Measurements from ENCODE around the gene GBA2.

GBA2 gene

DNA sequence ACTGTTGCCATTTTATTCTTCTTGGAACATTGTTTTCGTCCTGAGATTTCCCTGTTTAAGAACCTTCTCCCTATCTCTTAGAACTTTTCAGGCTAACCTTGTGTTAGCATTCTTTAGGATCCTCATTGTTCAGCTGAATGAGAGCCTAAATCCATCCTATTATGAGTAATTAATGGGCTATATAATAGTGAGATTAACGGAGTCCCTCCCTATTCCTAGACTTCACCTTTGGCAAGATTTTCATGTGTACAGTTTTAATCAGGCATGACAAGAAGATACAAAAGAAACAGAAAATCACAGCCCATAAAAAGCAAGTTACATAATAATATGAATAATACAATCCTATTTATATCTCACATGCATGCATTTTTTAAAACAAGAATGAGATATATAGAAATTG lies 14.2 kb upstream of the GBA2 start:
- Histone ChIP-seq H3K4me3 (ENCODE audit: low read length) (no peak overlapping the region), H3K36me3 (ENCODE audit: control insufficient read depth, insufficient read depth, low read length, severe bottlenecking) (no peaks in the 10 kb centered on the region), H3K27me3 (replicated peaks; ENCODE audit: control insufficient read depth, insufficient read depth, low read length) (no peaks in the 10 kb centered on the region), H3K9me3 (ENCODE audit: control insufficient read depth, low read length) (no peaks in the 10 kb centered on the region), H3K4me1 (ENCODE audit: control insufficient read depth, insufficient read depth, low read length) (peaks cover 11% of the 10 kb centered on the region), H3K9ac (ENCODE audit: low read length) (no peak overlapping the region)
- no peak for DNase-seq (ENCODE audit: low read depth)

GRCh38 chr9:35760651-35761050 lies 11.6 kb upstream of the GBA2 start:
- peaks cover 28% of the 10 kb centered on the region for H3K4me1 ChIP-seq (ENCODE audit: control insufficient read depth, insufficient read depth, low read length)
- no peaks in the 10 kb centered on the region for H3K9me3 ChIP-seq (ENCODE audit: control insufficient read depth, low read length)
- H3K4me3 ChIP-seq (ENCODE audit: low read length), result no peak overlapping the region
- no peaks in the 10 kb centered on the region for H3K27me3 ChIP-seq (replicated peaks; ENCODE audit: control insufficient read depth, insufficient read depth, low read length)
- H3K36me3 ChIP-seq (ENCODE audit: control insufficient read depth, insufficient read depth, low read length, severe bottlenecking), result no peaks in the 10 kb centered on the region
- DNase-seq (ENCODE audit: low read depth), result peak; percentile 23
- H3K9ac ChIP-seq (ENCODE audit: low read length), result no peak overlapping the region

DNA sequence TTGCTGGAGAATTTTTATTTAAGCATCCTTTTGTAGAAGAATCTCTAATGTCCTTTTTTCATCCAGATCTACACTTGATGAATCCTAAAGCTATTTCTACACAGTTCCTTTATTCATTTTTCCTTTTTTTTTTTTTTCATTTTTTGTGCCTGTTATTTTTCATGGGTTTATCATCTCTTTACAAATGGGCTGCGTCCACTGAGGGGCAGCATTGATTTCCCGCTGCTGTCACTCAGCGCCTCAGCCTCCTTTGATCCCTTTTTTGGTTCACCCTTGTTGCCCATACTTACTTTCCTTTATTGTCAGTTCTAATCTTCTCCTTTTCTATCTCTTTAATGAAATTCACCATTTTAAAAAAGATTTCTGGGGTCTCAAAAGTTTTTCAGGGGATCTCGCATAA lies 10.8 kb upstream of the GBA2 start:
- Histone ChIP-seq H3K9ac (ENCODE audit: low read length) (no peak overlapping the region), H3K36me3 (ENCODE audit: control insufficient read depth, insufficient read depth, low read length, severe bottlenecking) (peaks cover 7% of the 10 kb centered on the region), H3K4me3 (ENCODE audit: low read length) (no peak overlapping the region), H3K4me1 (ENCODE audit: control insufficient read depth, insufficient read depth, low read length) (peaks cover 28% of the 10 kb centered on the region), H3K27me3 (replicated peaks; ENCODE audit: control insufficient read depth, insufficient read depth, low read length) (no peaks in the 10 kb centered on the region), H3K9me3 (ENCODE audit: control insufficient read depth, low read length) (no peaks in the 10 kb centered on the region)
- no peak for DNase-seq (ENCODE audit: low read depth)

- no peak for DNase-seq (ENCODE audit: low read depth)
- Histone ChIP-seq H3K9ac (ENCODE audit: low read length) (peak overlapping the region; percentile 53), H3K4me1 (ENCODE audit: control insufficient read depth, insufficient read depth, low read length) (peaks cover 28% of the 10 kb centered on the region), H3K4me3 (ENCODE audit: low read length) (peak overlapping the region; percentile 21), H3K27me3 (replicated peaks; ENCODE audit: control insufficient read depth, insufficient read depth, low read length) (no peaks in the 10 kb centered on the region), H3K36me3 (ENCODE audit: control insufficient read depth, insufficient read depth, low read length, severe bottlenecking) (peaks cover 17% of the 10 kb centered on the region), H3K9me3 (ENCODE audit: control insufficient read depth, low read length) (no peaks in the 10 kb centered on the region)
Measured at GRCh38 chr9:35758475-35759050, 9.5 kb upstream of the GBA2 start.

GRCh38 chr9:35757892-35758275 lies 8.9 kb upstream of the GBA2 start:
- Histone ChIP-seq H3K9me3 (ENCODE audit: control insufficient read depth, low read length) (no peaks in the 10 kb centered on the region), H3K4me1 (ENCODE audit: control insufficient read depth, insufficient read depth, low read length) (peaks cover 28% of the 10 kb centered on the region), H3K4me3 (ENCODE audit: low read length) (peak overlapping the region; percentile 21), H3K36me3 (ENCODE audit: control insufficient read depth, insufficient read depth, low read length, severe bottlenecking) (peaks cover 24% of the 10 kb centered on the region), H3K9ac (ENCODE audit: low read length) (peak overlapping the region; percentile 53), H3K27me3 (replicated peaks; ENCODE audit: control insufficient read depth, insufficient read depth, low read length) (no peaks in the 10 kb centered on the region)
- no peak for DNase-seq (ENCODE audit: low read depth)

DNA sequence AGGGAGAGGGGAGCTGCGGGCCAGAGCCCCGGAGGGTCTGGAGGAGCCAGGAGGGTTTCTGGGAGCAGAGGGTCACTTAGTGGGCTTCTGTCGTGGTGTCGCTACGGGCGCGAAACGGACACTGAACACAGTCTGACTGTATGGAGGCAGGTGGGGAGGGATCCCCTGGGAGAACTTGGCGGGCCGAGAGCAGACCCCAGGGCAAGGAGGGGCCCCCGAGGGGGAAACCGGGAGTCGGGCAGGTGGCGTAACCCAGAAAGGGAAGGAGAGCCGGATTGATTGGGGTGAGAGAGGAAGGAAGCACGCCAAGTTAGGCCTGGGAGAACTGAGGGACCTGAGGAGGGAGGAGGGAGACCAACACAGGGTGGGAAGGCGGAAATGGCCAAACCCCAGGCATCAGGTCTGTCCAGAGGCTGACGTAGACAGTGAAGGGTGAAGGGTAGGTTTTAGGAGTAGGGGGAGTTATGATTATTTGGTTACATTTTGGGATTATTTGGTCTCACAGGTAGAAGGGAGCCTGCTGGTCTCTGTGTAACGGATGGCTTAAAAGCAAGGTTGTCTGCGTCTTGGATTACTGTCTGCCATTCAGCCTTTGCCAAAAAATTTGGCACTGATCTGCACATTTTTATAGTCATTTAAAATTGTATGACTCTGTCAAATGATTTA lies 8.3 kb upstream of the GBA2 start:
- Histone ChIP-seq H3K27me3 (replicated peaks; ENCODE audit: control insufficient read depth, insufficient read depth, low read length) (no peaks in the 10 kb centered on the region), H3K4me1 (ENCODE audit: control insufficient read depth, insufficient read depth, low read length) (peaks cover 28% of the 10 kb centered on the region), H3K4me3 (ENCODE audit: low read length) (peak overlapping the region; percentile 21), H3K9ac (ENCODE audit: low read length) (peak overlapping the region; percentile 51), H3K36me3 (ENCODE audit: control insufficient read depth, insufficient read depth, low read length, severe bottlenecking) (peaks cover 29% of the 10 kb centered on the region), H3K9me3 (ENCODE audit: control insufficient read depth, low read length) (no peaks in the 10 kb centered on the region)
- DNase-seq (ENCODE audit: low read depth), result peak; percentile 24

- Histone ChIP-seq H3K9me3 (ENCODE audit: control insufficient read depth, low read length) (no peaks in the 10 kb centered on the region), H3K36me3 (ENCODE audit: control insufficient read depth, insufficient read depth, low read length, severe bottlenecking) (peaks cover 38% of the 10 kb centered on the region), H3K27me3 (replicated peaks; ENCODE audit: control insufficient read depth, insufficient read depth, low read length) (no peaks in the 10 kb centered on the region), H3K4me1 (ENCODE audit: control insufficient read depth, insufficient read depth, low read length) (peaks cover 28% of the 10 kb centered on the region), H3K4me3 (ENCODE audit: low read length) (peak overlapping the region; percentile 18), H3K9ac (ENCODE audit: low read length) (no peak overlapping the region)
- DNase-seq (ENCODE audit: low read depth), result peak; percentile 30
Measured at GRCh38 chr9:35756275-35757225, 7.5 kb upstream of the GBA2 start.

GRCh38 chr9:35755071-35755470 lies 6.0 kb upstream of the GBA2 start:
- no peaks in the 10 kb centered on the region for H3K9me3 ChIP-seq (ENCODE audit: control insufficient read depth, low read length)
- no peaks in the 10 kb centered on the region for H3K27me3 ChIP-seq (replicated peaks; ENCODE audit: control insufficient read depth, insufficient read depth, low read length)
- H3K4me3 ChIP-seq (ENCODE audit: low read length), result no peak overlapping the region
- peaks cover 48% of the 10 kb centered on the region for H3K36me3 ChIP-seq (ENCODE audit: control insufficient read depth, insufficient read depth, low read length, severe bottlenecking)
- no peak for DNase-seq (ENCODE audit: low read depth)
- peaks cover 31% of the 10 kb centered on the region for H3K4me1 ChIP-seq (ENCODE audit: control insufficient read depth, insufficient read depth, low read length)
- H3K9ac ChIP-seq (ENCODE audit: low read length), result no peak overlapping the region

DNA sequence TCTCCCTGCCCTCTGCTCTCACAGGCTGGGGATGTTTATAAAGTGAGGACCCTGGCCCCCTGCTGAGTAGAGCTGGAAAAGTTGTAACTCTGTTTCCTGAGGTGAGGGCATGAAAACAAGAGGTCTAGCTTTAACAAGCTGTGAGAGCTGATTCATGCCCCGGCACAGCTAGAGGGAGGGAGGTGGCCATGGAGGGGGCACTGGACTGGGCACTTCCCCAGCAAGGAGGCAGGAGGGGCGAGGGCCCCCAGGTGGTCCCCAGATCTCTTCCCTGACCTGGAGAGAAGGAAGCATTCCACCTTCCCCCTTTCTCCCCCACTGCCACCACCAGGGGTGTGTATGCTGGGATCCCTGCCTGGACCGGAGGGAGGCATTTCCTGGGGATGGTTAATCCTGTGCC lies 5.2 kb upstream of the GBA2 start, which contains the start of gene MSMP:
Gene MSMP, minus strand, starts transcription at position 13 of the 400 bp plus-strand sequence. CDS start 147 bp downstream, outside the sequence.
- Histone ChIP-seq H3K27me3 (replicated peaks; ENCODE audit: control insufficient read depth, insufficient read depth, low read length) (no peaks in the 10 kb centered on the region), H3K4me1 (ENCODE audit: control insufficient read depth, insufficient read depth, low read length) (peaks cover 36% of the 10 kb centered on the region), H3K9me3 (ENCODE audit: control insufficient read depth, low read length) (no peaks in the 10 kb centered on the region), H3K4me3 (ENCODE audit: low read length) (no peak within 1 kb of the TSS), H3K9ac (ENCODE audit: low read length) (no peak within 1 kb of the TSS), H3K36me3 (ENCODE audit: control insufficient read depth, insufficient read depth, low read length, severe bottlenecking) (peaks cover 48% of the 10 kb centered on the region)
- DNase-seq (ENCODE audit: low read depth), result no peak

GRCh38 chr9:35753466-35753865 lies 4.4 kb upstream of the GBA2 start:
- no peaks in the 10 kb centered on the region for H3K27me3 ChIP-seq (replicated peaks; ENCODE audit: control insufficient read depth, insufficient read depth, low read length)
- H3K9me3 ChIP-seq (ENCODE audit: control insufficient read depth, low read length), result no peaks in the 10 kb centered on the region
- H3K36me3 ChIP-seq (ENCODE audit: control insufficient read depth, insufficient read depth, low read length, severe bottlenecking), result peaks cover 48% of the 10 kb centered on the region
- no peak overlapping the region for H3K9ac ChIP-seq (ENCODE audit: low read length)
- H3K4me3 ChIP-seq (ENCODE audit: low read length), result no peak overlapping the region
- peaks cover 28% of the 10 kb centered on the region for H3K4me1 ChIP-seq (ENCODE audit: control insufficient read depth, insufficient read depth, low read length)
- DNase-seq (ENCODE audit: low read depth), result no peak

DNA sequence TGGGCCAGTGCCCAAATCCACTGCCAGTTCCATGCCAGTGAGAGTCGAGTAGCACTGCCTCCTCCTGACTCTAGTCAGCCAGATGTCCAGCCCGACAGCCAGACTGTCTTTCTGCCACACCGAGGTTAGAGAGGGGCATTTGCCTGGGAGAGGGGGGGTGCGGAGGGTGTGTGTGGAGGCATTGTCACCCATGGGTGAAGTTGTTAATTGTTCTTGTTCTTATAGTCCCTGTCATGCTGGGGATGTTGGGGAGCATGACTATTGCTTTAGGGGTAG lies 1.2 kb upstream of the GBA2 start:
- Histone ChIP-seq H3K9ac (ENCODE audit: low read length) (peak overlapping the region; percentile 96), H3K27me3 (replicated peaks; ENCODE audit: control insufficient read depth, insufficient read depth, low read length) (no peaks in the 10 kb centered on the region), H3K4me1 (ENCODE audit: control insufficient read depth, insufficient read depth, low read length) (peaks cover 34% of the 10 kb centered on the region), H3K4me3 (ENCODE audit: low read length) (peak overlapping the region; percentile 93), H3K9me3 (ENCODE audit: control insufficient read depth, low read length) (no peaks in the 10 kb centered on the region), H3K36me3 (ENCODE audit: control insufficient read depth, insufficient read depth, low read length, severe bottlenecking) (peaks cover 44% of the 10 kb centered on the region)
- DNase-seq (ENCODE audit: low read depth), result no peak
